D721Med (cell line): Measurements from ENCODE around the gene DOCK9.

Source experiments
- DNase-seq: peaks from one replicate; pipeline ENCODE4 v3.0.0; 2011; ENCODE audit warnings: low spot score; ENCODE audit not compliant: insufficient read length
- FAIRE-seq: peaks from 2 replicates; lab custom pipeline; 2011; peaks lifted over from hg19 to GRCh38; lab: Jason Lieb, UNC
- CTCF ChIP-seq: IDR thresholded peaks from 2 replicates; pipeline ENCODE4 v1.5.1; 2012; ENCODE audit warnings: mild to moderate bottlenecking, control low read depth; ENCODE audit not compliant: insufficient read depth; ENCODE audit errors: missing control alignments

DOCK9 gene

GRCh38 chr13:98868932-98869331, 108.9 kb downstream of the DOCK9 start:
- TF ChIP-seq CTCF, result no peak
- DNase-seq (no peak), FAIRE-seq (peak; percentile 11)

- no peak for DNase-seq
Measured at GRCh38 chr13:98866882-98867281, 111.0 kb downstream of the DOCK9 start.

GRCh38 chr13:98860491-98860890, 117.4 kb downstream of the DOCK9 start:
- DNase-seq, result no peak

More at GRCh38 chr13:98866882-98867281, 111.0 kb downstream of the DOCK9 start:
- no peak for TF ChIP-seq CTCF
- FAIRE-seq, result no peak

GRCh38 chr13:98858191-98858590, 119.7 kb downstream of the DOCK9 start:
- FAIRE-seq (no peak), DNase-seq (no peak)
- TF ChIP-seq CTCF, result no peak

More at GRCh38 chr13:98860491-98860890, 117.4 kb downstream of the DOCK9 start:
- FAIRE-seq, result no peak
- no peak for TF ChIP-seq CTCF

- TF ChIP-seq CTCF, result no peak
Measured at GRCh38 chr13:98856983-98857382, 120.9 kb downstream of the DOCK9 start.

GRCh38 chr13:98854448-98854847, 123.4 kb downstream of the DOCK9 start:
- TF ChIP-seq CTCF, result no peak
- FAIRE-seq (no peak), DNase-seq (no peak)

More at GRCh38 chr13:98856983-98857382, 120.9 kb downstream of the DOCK9 start:
- FAIRE-seq, result no peak
- DNase-seq, result no peak

GRCh38 chr13:98853771-98854221, 124.1 kb downstream of the DOCK9 start:
- no peak for FAIRE-seq
- no peak for DNase-seq
- TF ChIP-seq CTCF, result no peak
